ENCODE results near the gene SPON1.

SPON1 gene

GRCh38 chr11:14308114-14308896 is 345.8 kb downstream of the SPON1 start:
- Histone ChIP-seq H3K27me3 (ENCODE audit: low read length) (no peaks in the 10 kb centered on the region), H3K9ac (ENCODE audit: low read length) (peak overlapping the region; percentile 40), H3K27ac (ENCODE audit: low read depth, low read length) (peak overlapping the region; percentile 95), H3K9me3 (ENCODE audit: insufficient read depth, low read length) (no peaks in the 10 kb centered on the region), H3F3A (ENCODE audit: insufficient read depth) (peaks cover 64% of the 10 kb centered on the region), H3K9me2 (replicated peaks; ENCODE audit: insufficient read depth, low read length) (no peaks in the 10 kb centered on the region), H3K4me2 (ENCODE audit: low read depth, low read length, poor library complexity, severe bottlenecking) (peak overlapping the region; percentile 96), H2AFZ (ENCODE audit: low read depth, low read length, severe bottlenecking) (no peak overlapping the region), H3K4me3 (ENCODE audit: insufficient read depth, low read length, poor library complexity, severe bottlenecking) (no peak overlapping the region), H4K20me1 (ENCODE audit: low read depth, low read length) (peaks cover 5% of the 10 kb centered on the region; the same call in 1 of the 2 replicates), H3K79me2 (ENCODE audit: insufficient read depth, low read length) (peaks cover 95% of the 10 kb centered on the region), H3K36me3 (ENCODE audit: low read length) (no peaks in the 10 kb centered on the region)
- TF ChIP-seq EZH2phosphoT487 (conservative IDR thresholded peaks at IDR 0.05; ENCODE audit: low read length), result no peak
- TF ChIP-seq CTCF (IDR thresholded peaks at IDR 0.05; ENCODE audit: insufficient read depth, low read length, poor library complexity, severe bottlenecking), result peak; percentile 82

GRCh38 chr11:14308897-14309387 is 346.4 kb downstream of the SPON1 start:
- Histone ChIP-seq H3K27ac (ENCODE audit: low read depth, low read length) (peak overlapping the region; percentile 95), H3K9me3 (ENCODE audit: insufficient read depth, low read length) (no peaks in the 10 kb centered on the region), H4K20me1 (ENCODE audit: low read depth, low read length) (peaks cover 5% of the 10 kb centered on the region; the same call in 1 of the 2 replicates), H3K27me3 (ENCODE audit: low read length) (no peaks in the 10 kb centered on the region), H3K79me2 (ENCODE audit: insufficient read depth, low read length) (peaks cover 95% of the 10 kb centered on the region), H2AFZ (ENCODE audit: low read depth, low read length, severe bottlenecking) (no peak overlapping the region), H3K9ac (ENCODE audit: low read length) (peak overlapping the region; percentile 40), H3K36me3 (ENCODE audit: low read length) (no peaks in the 10 kb centered on the region), H3K9me2 (replicated peaks; ENCODE audit: insufficient read depth, low read length) (no peaks in the 10 kb centered on the region), H3F3A (ENCODE audit: insufficient read depth) (peaks cover 68% of the 10 kb centered on the region), H3K4me3 (ENCODE audit: insufficient read depth, low read length, poor library complexity, severe bottlenecking) (peak overlapping the region; percentile 3), H3K4me2 (ENCODE audit: low read depth, low read length, poor library complexity, severe bottlenecking) (peak overlapping the region; percentile 96)
- no peak for TF ChIP-seq EZH2phosphoT487 (conservative IDR thresholded peaks at IDR 0.05; ENCODE audit: low read length)
- no peak for TF ChIP-seq CTCF (IDR thresholded peaks at IDR 0.05; ENCODE audit: insufficient read depth, low read length, poor library complexity, severe bottlenecking)

GRCh38 chr11:14309425-14310192 is 347.1 kb downstream of the SPON1 start:
- Histone ChIP-seq H3K4me2 (ENCODE audit: low read depth, low read length, poor library complexity, severe bottlenecking) (peak overlapping the region; percentile 96), H3K27me3 (ENCODE audit: low read length) (no peaks in the 10 kb centered on the region), H3K9ac (ENCODE audit: low read length) (peak overlapping the region; percentile 40), H4K20me1 (ENCODE audit: low read depth, low read length) (peaks cover 5% of the 10 kb centered on the region; the same call in 1 of the 2 replicates), H2AFZ (ENCODE audit: low read depth, low read length, severe bottlenecking) (no peak overlapping the region), H3K9me3 (ENCODE audit: insufficient read depth, low read length) (no peaks in the 10 kb centered on the region), H3K27ac (ENCODE audit: low read depth, low read length) (peak overlapping the region; percentile 95), H3F3A (ENCODE audit: insufficient read depth) (peaks cover 71% of the 10 kb centered on the region), H3K79me2 (ENCODE audit: insufficient read depth, low read length) (peaks cover 95% of the 10 kb centered on the region), H3K9me2 (replicated peaks; ENCODE audit: insufficient read depth, low read length) (no peaks in the 10 kb centered on the region), H3K36me3 (ENCODE audit: low read length) (no peaks in the 10 kb centered on the region), H3K4me3 (ENCODE audit: insufficient read depth, low read length, poor library complexity, severe bottlenecking) (peak overlapping the region; percentile 3)
- TF ChIP-seq EZH2phosphoT487 (conservative IDR thresholded peaks at IDR 0.05; ENCODE audit: low read length) (no peak), CTCF (IDR thresholded peaks at IDR 0.05; ENCODE audit: insufficient read depth, low read length, poor library complexity, severe bottlenecking) (no peak)
